Karpas-422 (cell line): ENCODE results near the gene DRC1. TPM values are rescaled to one million over a fixed set of nuclear protein-coding genes. Genes with fewer than 3 reads are reported as not detected.

Experiments
- DNase-seq: peaks from one replicate; pipeline ENCODE4 v3.0.0-alpha.2; 2015
- H2AFZ ChIP-seq: fragments of 200-600 bp; sonication (generic); 2 replicates; pipeline ENCODE4 v1.6.1; 2014; ENCODE audit warnings: antibody characterized with exemption, low read length, mixed read lengths
- H3K27ac ChIP-seq: fragments of 200-600 bp; sonication (generic); 2 replicates; pipeline ENCODE4 v1.5.1; 2014; ENCODE audit warnings: mild to moderate bottlenecking, low read length, moderate library complexity
- H3K27me3 ChIP-seq: fragments of 200-600 bp; sonication (generic); 2 replicates; pipeline ENCODE4 v1.6.1; 2014; ENCODE audit warnings: low read length, mixed read lengths
- H3K36me3 ChIP-seq: fragments of 200-600 bp; sonication (generic); 2 replicates; pipeline ENCODE4 v1.6.1; 2014; ENCODE audit warnings: low read length, mixed read lengths; ENCODE audit not compliant: insufficient read depth
- H3K4me1 ChIP-seq: fragments of 200-600 bp; sonication (generic); 2 replicates; pipeline ENCODE4 v1.6.1; 2014; ENCODE audit warnings: mild to moderate bottlenecking, low read length, mixed read lengths
- H3K4me2 ChIP-seq: fragments of 200-600 bp; sonication (generic); 2 replicates; pipeline ENCODE4 v1.6.1; 2014; ENCODE audit warnings: low read length, low read depth, mild to moderate bottlenecking; ENCODE audit not compliant: poor library complexity, severe bottlenecking
- H3K4me3 ChIP-seq: fragments of 200-600 bp; sonication (generic); 2 replicates; pipeline ENCODE4 v1.5.1; 2014; ENCODE audit warnings: mild to moderate bottlenecking, antibody characterized with exemption, low read length, mixed read lengths
- H3K79me2 ChIP-seq: fragments of 200-600 bp; sonication (generic); 2 replicates; pipeline ENCODE4 v1.6.1; 2014; ENCODE audit warnings: mild to moderate bottlenecking, low read length, mixed read lengths
- H3K9ac ChIP-seq: fragments of 200-600 bp; sonication (generic); 2 replicates; pipeline ENCODE4 v1.6.0; 2014; ENCODE audit warnings: low read length
- H3K9me2 ChIP-seq: fragments of 200-600 bp; sonication (generic), shearing (Covaris generic); replicated peaks from 2 replicates; pipeline ENCODE4 v1.6.0; 2014; ENCODE audit warnings: mild to moderate bottlenecking, low read length, moderate library complexity; ENCODE audit not compliant: insufficient read depth
- H3K9me3 ChIP-seq: fragments of 300-700, 200-600 bp; sonication (generic); 2 replicates; pipeline ENCODE4 v1.6.1; 2014; ENCODE audit warnings: low read length, mixed read lengths
- H4K20me1 ChIP-seq: fragments of 200-600 bp; sonication (generic); 2 replicates; pipeline ENCODE4 v1.6.1; 2014; ENCODE audit warnings: mild to moderate bottlenecking, antibody characterized with exemption, low read length, low read depth; ENCODE audit not compliant: insufficient read depth
- total RNA-seq: library from RNA; depleted of rRNA; stranded (reverse); fragments of >200 nt; shearing (Covaris generic); gene quantifications from 2 replicates; pipeline ENCODE4 v1.2.3, GENCODE V29; 2014; ENCODE audit warnings: low replicate concordance

DRC1 gene
- total RNA-seq, 1 experiment from 2014 or later, result not detected

DNA sequence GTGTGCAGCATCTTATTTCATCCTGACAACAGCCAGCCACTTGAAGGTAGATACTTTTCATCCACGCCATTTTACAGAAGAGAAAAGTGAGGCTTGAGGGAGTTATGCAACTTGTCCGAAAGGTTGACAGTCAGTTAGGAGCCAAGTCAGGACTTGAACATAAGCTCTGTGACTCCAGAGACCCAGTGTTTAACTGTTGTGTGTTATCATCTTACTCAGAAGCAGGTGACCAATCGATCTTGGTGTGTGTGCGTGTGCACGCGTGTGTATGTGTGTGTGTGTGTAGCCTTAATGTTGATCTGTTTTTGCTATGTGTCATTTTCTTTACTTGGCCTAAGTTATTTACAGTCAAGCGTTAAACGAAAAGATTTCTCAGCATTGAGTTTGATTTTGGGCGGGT is 22.0 kb downstream of the DRC1 start:
- no peaks in the 10 kb centered on the region for H3K27me3 ChIP-seq
- no peaks in the 10 kb centered on the region for H4K20me1 ChIP-seq
- no peak overlapping the region for H3K4me2 ChIP-seq
- no peak for DNase-seq
- H2AFZ ChIP-seq, result no peak overlapping the region
- H3K9me2 ChIP-seq, result no peaks in the 10 kb centered on the region
- H3K9me3 ChIP-seq, result no peaks in the 10 kb centered on the region
- H3K79me2 ChIP-seq, result no peaks in the 10 kb centered on the region
- no peaks in the 10 kb centered on the region for H3K4me1 ChIP-seq
- no peaks in the 10 kb centered on the region for H3K36me3 ChIP-seq
- no peak overlapping the region for H3K27ac ChIP-seq
- H3K9ac ChIP-seq, result no peak overlapping the region
- H3K4me3 ChIP-seq, result no peak overlapping the region

- Histone ChIP-seq H3K36me3 (no peaks in the 10 kb centered on the region), H3K9me2 (no peaks in the 10 kb centered on the region), H3K27ac (no peak overlapping the region), H3K79me2 (no peaks in the 10 kb centered on the region), H3K4me1 (no peaks in the 10 kb centered on the region), H3K9me3 (no peaks in the 10 kb centered on the region), H4K20me1 (no peaks in the 10 kb centered on the region), H2AFZ (no peak overlapping the region), H3K4me2 (no peak overlapping the region), H3K27me3 (no peaks in the 10 kb centered on the region), H3K9ac (no peak overlapping the region), H3K4me3 (no peak overlapping the region)
- DNase-seq, result no peak
These were observed 22.5 kb downstream of the DRC1 start for GRCh38 chr2:26424221-26424620.

GRCh38 chr2:26428846-26429245 is 27.1 kb downstream of the DRC1 start:
- H3K9me3 ChIP-seq, result no peaks in the 10 kb centered on the region
- H2AFZ ChIP-seq, result no peak overlapping the region

GRCh38 chr2:26429779-26430578 is 28.3 kb downstream of the DRC1 start:
- H3K27me3 ChIP-seq, result no peaks in the 10 kb centered on the region
- H4K20me1 ChIP-seq, result no peaks in the 10 kb centered on the region
- no peaks in the 10 kb centered on the region for H3K9me3 ChIP-seq
- DNase-seq, result no peak
- no peak overlapping the region for H3K4me2 ChIP-seq
- H2AFZ ChIP-seq, result no peak overlapping the region
- H3K4me3 ChIP-seq, result no peak overlapping the region
- H3K9ac ChIP-seq, result no peak overlapping the region
- no peaks in the 10 kb centered on the region for H3K9me2 ChIP-seq
- no peak overlapping the region for H3K27ac ChIP-seq
- no peaks in the 10 kb centered on the region for H3K36me3 ChIP-seq
- no peaks in the 10 kb centered on the region for H3K4me1 ChIP-seq
- H3K79me2 ChIP-seq, result no peaks in the 10 kb centered on the region

More at GRCh38 chr2:26428846-26429245, 27.1 kb downstream of the DRC1 start:
- Histone ChIP-seq H3K79me2 (no peaks in the 10 kb centered on the region), H3K27me3 (no peaks in the 10 kb centered on the region), H3K27ac (no peak overlapping the region), H4K20me1 (no peaks in the 10 kb centered on the region), H3K4me3 (no peak overlapping the region), H3K9ac (no peak overlapping the region), H3K4me2 (no peak overlapping the region), H3K36me3 (no peaks in the 10 kb centered on the region), H3K9me2 (no peaks in the 10 kb centered on the region), H3K4me1 (no peaks in the 10 kb centered on the region)
- no peak for DNase-seq

DNA sequence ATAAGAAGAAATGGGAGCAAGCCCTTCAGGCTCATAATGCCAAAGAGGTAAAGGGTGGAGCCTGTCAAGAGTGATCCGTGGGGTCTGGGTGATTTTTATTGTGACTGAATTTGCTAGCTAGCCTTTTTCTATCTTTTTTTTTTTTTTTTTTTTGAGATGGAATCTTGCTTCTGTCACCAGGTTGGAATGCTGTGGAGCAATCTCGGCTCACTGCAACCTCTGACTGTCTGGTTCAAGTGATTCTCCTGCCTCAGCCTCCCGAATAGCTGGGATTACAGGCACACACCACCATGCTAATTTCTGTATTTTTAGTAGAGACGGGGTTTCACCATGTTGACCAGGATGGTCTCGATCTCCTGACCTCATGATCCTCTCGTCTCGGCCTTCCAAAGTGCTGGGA is 29.1 kb downstream of the DRC1 start:
- Histone ChIP-seq H3K9ac (no peak overlapping the region), H3K4me1 (no peaks in the 10 kb centered on the region), H4K20me1 (no peaks in the 10 kb centered on the region), H3K79me2 (no peaks in the 10 kb centered on the region), H3K36me3 (no peaks in the 10 kb centered on the region), H3K9me3 (no peaks in the 10 kb centered on the region), H3K4me3 (no peak overlapping the region), H3K27ac (no peak overlapping the region), H3K4me2 (no peak overlapping the region), H3K27me3 (no peaks in the 10 kb centered on the region), H2AFZ (no peak overlapping the region), H3K9me2 (no peaks in the 10 kb centered on the region)
- no peak for DNase-seq

DNA sequence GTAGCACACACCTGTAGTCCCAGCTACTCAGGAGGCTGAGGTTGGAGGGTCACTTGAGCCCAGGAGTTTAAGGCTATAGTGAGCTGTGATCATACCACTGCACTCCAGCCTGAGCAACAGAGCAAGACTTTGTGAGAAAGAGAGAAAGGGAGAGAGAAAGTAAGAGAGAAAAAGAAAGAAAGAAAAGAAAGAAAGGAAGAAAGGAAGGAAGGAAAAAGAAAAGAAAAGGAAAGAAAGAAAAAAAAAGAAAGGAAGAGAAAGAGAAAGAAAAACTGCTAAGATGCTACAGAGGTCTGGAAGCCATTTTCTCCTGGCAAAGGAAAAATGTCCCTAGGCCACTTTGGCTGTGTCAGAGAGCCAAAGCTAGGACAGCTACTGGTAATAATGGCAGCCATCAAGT is 30.6 kb downstream of the DRC1 start:
- no peaks in the 10 kb centered on the region for H3K4me1 ChIP-seq

DNA sequence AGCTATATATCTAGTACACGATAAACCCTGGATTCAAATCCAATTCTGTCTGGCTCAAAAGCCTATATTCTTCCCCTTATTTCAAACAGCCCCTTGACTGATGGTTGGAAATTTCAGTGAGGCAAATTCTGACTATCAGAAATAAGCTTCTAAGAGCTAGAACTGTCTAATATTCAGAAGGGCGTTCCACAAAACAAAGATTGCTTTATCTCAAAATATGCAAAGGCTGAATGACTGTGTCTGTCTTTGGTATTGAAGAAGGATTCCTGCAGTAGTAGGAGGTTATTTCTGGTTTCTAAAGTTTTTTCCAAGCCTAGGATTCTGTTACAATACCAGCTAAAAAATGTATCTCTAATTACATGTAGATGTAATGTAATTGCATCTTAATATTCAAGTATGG is 31.1 kb downstream of the DRC1 start:
- no peak for DNase-seq
- H3K4me3 ChIP-seq, result no peak overlapping the region
- H3K36me3 ChIP-seq, result no peaks in the 10 kb centered on the region
- H3K27ac ChIP-seq, result no peak overlapping the region
- H3K4me2 ChIP-seq, result no peak overlapping the region
- H3K9ac ChIP-seq, result no peak overlapping the region
- no peaks in the 10 kb centered on the region for H3K79me2 ChIP-seq
- H3K9me3 ChIP-seq, result no peaks in the 10 kb centered on the region
- no peaks in the 10 kb centered on the region for H3K27me3 ChIP-seq
- no peaks in the 10 kb centered on the region for H3K9me2 ChIP-seq
- no peak overlapping the region for H2AFZ ChIP-seq
- no peaks in the 10 kb centered on the region for H4K20me1 ChIP-seq
- no peaks in the 10 kb centered on the region for H3K4me1 ChIP-seq

More for the DNA sequence above, 30.6 kb downstream of the DRC1 start:
- no peak for DNase-seq
- H3K27ac ChIP-seq, result no peak overlapping the region
- H2AFZ ChIP-seq, result no peak overlapping the region
- H3K36me3 ChIP-seq, result no peaks in the 10 kb centered on the region
- H3K9me2 ChIP-seq, result no peaks in the 10 kb centered on the region
- H3K79me2 ChIP-seq, result no peaks in the 10 kb centered on the region
- H3K4me3 ChIP-seq, result no peak overlapping the region
- no peaks in the 10 kb centered on the region for H4K20me1 ChIP-seq
- H3K9me3 ChIP-seq, result no peaks in the 10 kb centered on the region
- no peak overlapping the region for H3K4me2 ChIP-seq
- H3K9ac ChIP-seq, result no peak overlapping the region
- no peaks in the 10 kb centered on the region for H3K27me3 ChIP-seq

DNA sequence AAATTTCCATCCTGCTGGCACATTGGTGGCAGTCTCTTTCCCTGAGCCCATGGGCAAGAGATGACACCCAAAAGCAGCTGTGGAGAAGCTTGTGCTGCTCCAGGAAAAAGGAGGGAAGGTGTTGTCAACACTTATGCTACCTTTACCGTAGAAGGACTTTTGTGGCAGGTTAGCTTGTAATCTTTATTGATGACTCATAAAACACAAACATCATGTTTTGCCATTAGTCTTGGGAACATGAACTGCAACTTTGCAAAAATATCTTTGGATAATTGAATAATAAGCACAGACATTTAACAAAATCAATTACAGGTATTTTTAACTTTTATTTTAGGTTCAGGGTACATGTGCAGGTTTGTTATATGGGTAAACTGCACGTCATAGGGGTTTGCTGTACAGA is 33.4 kb downstream of the DRC1 start:
- Histone ChIP-seq H4K20me1 (no peaks in the 10 kb centered on the region), H2AFZ (no peak overlapping the region), H3K79me2 (no peaks in the 10 kb centered on the region)

More for the DNA sequence above, 33.4 kb downstream of the DRC1 start:
- Histone ChIP-seq H3K9me2 (no peaks in the 10 kb centered on the region), H3K9ac (no peak overlapping the region), H3K27ac (no peak overlapping the region), H3K4me1 (no peaks in the 10 kb centered on the region), H3K27me3 (no peaks in the 10 kb centered on the region), H3K9me3 (no peaks in the 10 kb centered on the region), H3K4me3 (no peak overlapping the region), H3K36me3 (no peaks in the 10 kb centered on the region), H3K4me2 (no peak overlapping the region)
- DNase-seq, result no peak
